HepG2 (cell line): ENCODE data around the gene PTPN18. TPM values are rescaled to one million over a fixed set of nuclear protein-coding genes. Genes with fewer than 3 reads are reported as not detected.

Experiments
- BORCS8-MEF2B ChIP-seq: sonication (generic); formaldehyde crosslinking; IDR thresholded peaks from 2 replicates; pipeline ENCODE4 v1.8.0; 2022; ENCODE audit warnings: mild to moderate bottlenecking, missing genetic modification reagents
- HNRNPK ChIP-seq: fragments of 200-400 bp; formaldehyde crosslinking; IDR thresholded peaks from 2 replicates; pipeline ENCODE4 v1.6.1; 2018; ENCODE audit warnings: low read length, low read depth, moderate library complexity, mild to moderate bottlenecking; ENCODE audit not compliant: poor library complexity, severe bottlenecking
- SMC3 ChIP-seq: IDR thresholded peaks from 2 replicates; pipeline ENCODE4 v1.6.1; 2011; ENCODE audit warnings: low read length, improper control_type of control experiment
- ZNF24 ChIP-seq: fragments of 450-650 bp; IDR thresholded peaks from 2 replicates; pipeline ENCODE4 v1.6.1; 2017; ENCODE audit warnings: antibody characterized with exemption, mild to moderate bottlenecking
- polyA plus RNA-seq, 8 experiments: library from polyadenylated mRNA; depleted of rRNA in 3 of 8; stranded (reverse) in 7 of 8; unstranded in 1 of 8; fragments of >200 nt; fragmentation: Illumina TruSeq in 4 of 8; extraction: Trizol in 4 of 8; gene quantifications; 2 replicates each; pipeline versions ENCODE4 v1.2.1 to v1.2.3, GENCODE V29; 2011 to 2016; ENCODE audit warnings: low read depth in 4 of 8, missing spikeins in 1 of 8, mixed read lengths in 1 of 8; ENCODE audit not compliant: insufficient read depth in 1 of 8
- total RNA-seq, 5 experiments: library from RNA; depleted of rRNA; stranded (reverse); fragments of >200 nt; fragmentation: Illumina TruSeq; extraction: Trizol; gene quantifications; 2 replicates each; pipeline ENCODE4 v1.2.3, GENCODE V29; 2016; ENCODE audit warnings: low read depth in 1 of 5
- TF ChIP-seq, protein P1 (sequence below), 2 experiments: sonication (generic) in 1 of 2; formaldehyde crosslinking in 1 of 2; IDR thresholded peaks; 2 replicates each; pipeline versions ENCODE4 v1.6.1 to v1.9.0; 2014 to 2022; ENCODE audit warnings: antibody characterized with exemption in 1 of 2, borderline replicate concordance in 1 of 2, inconsistent platforms in 1 of 2, low read depth in 1 of 2, missing genetic modification reagents in 1 of 2
- TF ChIP-seq, protein P2 (sequence below): sonication (generic); formaldehyde crosslinking; IDR thresholded peaks from 2 replicates; pipeline ENCODE4 v1.5.0; 2020; ENCODE audit warnings: mild to moderate bottlenecking, missing genetic modification reagents
- TF ChIP-seq, protein P3 (sequence below): sonication (generic); formaldehyde crosslinking; IDR thresholded peaks from 2 replicates; pipeline ENCODE4 v1.4.0; 2020; ENCODE audit warnings: missing genetic modification reagents
- TF ChIP-seq, protein P4 (sequence below): sonication (generic); formaldehyde crosslinking; IDR thresholded peaks from 2 replicates; pipeline ENCODE4 v1.4.0; 2020; ENCODE audit warnings: missing genetic modification reagents, mild to moderate bottlenecking, borderline replicate concordance

Gene PTPN18
- total and polyA plus RNA-seq, 2 of the 13 experiments (the other 11 are each of a cell fraction or from before 2014, with no cell fraction given) = 14.8 to 39.6 TPM

DNA sequence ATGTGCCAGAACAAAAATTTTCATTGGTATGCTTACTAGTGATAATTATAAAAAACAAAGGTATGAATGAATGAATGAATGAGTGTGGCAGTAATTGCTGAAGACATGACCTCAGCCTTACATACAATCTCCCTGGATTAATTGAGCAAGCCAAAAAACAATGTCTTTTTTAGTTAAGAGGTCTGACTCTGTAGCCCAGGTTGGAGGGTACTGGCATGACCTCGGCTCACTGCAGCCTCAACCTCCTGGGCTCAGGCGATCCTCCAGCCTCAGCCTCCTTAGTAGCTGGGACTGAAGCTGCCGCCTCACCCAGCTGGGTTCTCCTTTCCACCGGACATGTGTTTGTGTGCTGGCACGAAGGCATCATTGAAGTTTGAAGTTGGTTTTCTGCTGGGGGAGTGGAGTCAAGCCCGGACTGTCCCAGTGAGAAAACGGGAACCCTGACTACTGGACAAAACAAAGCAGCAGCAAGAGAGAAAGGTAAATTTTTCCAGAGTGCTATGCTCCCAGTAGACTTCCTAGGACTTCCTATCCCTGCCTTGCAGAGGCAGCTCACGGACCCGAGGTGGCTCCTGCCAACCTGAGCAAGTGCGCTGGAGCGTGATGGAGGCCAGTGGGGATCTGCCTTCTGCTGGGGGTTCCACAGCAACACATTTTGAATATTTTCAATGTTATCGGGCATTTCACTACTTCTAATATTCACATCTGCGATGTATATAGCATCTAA, 19.5 kb upstream of the PTPN18 start (continued):
- TF ChIP-seq, protein P1, sequence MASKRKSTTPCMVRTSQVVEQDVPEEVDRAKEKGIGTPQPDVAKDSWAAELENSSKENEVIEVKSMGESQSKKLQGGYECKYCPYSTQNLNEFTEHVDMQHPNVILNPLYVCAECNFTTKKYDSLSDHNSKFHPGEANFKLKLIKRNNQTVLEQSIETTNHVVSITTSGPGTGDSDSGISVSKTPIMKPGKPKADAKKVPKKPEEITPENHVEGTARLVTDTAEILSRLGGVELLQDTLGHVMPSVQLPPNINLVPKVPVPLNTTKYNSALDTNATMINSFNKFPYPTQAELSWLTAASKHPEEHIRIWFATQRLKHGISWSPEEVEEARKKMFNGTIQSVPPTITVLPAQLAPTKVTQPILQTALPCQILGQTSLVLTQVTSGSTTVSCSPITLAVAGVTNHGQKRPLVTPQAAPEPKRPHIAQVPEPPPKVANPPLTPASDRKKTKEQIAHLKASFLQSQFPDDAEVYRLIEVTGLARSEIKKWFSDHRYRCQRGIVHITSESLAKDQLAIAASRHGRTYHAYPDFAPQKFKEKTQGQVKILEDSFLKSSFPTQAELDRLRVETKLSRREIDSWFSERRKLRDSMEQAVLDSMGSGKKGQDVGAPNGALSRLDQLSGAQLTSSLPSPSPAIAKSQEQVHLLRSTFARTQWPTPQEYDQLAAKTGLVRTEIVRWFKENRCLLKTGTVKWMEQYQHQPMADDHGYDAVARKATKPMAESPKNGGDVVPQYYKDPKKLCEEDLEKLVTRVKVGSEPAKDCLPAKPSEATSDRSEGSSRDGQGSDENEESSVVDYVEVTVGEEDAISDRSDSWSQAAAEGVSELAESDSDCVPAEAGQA (IDR thresholded peaks at IDR 0.05; ENCODE audit: low read depth) = peak; percentile 55; the same call in 1 of the 2 replicates
- TF ChIP-seq, protein P1 (CRISPR knock-in tag; IDR thresholded peaks at IDR 0.05; ENCODE audit: borderline replicate concordance) = no peak
- TF ChIP-seq BORCS8-MEF2B (CRISPR knock-in tag) (peak; percentile 39; the same call in 1 of the 2 replicates), HNRNPK (no peak), ZNF24 (peak; percentile 81), SMC3 (no peak)
- TF ChIP-seq, protein P2, sequence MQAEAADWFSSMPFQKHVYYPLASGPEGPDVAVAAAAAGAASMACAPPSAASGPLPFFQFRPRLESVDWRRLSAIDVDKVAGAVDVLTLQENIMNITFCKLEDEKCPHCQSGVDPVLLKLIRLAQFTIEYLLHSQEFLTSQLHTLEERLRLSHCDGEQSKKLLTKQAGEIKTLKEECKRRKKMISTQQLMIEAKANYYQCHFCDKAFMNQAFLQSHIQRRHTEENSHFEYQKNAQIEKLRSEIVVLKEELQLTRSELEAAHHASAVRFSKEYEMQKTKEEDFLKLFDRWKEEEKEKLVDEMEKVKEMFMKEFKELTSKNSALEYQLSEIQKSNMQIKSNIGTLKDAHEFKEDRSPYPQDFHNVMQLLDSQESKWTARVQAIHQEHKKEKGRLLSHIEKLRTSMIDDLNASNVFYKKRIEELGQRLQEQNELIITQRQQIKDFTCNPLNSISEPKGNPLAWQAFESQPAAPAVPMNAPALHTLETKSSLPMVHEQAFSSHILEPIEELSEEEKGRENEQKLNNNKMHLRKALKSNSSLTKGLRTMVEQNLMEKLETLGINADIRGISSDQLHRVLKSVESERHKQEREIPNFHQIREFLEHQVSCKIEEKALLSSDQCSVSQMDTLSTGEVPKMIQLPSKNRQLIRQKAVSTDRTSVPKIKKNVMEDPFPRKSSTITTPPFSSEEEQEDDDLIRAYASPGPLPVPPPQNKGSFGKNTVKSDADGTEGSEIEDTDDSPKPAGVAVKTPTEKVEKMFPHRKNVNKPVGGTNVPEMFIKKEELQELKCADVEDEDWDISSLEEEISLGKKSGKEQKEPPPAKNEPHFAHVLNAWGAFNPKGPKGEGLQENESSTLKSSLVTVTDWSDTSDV (CRISPR knock-in tag) = no peak
- TF ChIP-seq, protein P3, sequence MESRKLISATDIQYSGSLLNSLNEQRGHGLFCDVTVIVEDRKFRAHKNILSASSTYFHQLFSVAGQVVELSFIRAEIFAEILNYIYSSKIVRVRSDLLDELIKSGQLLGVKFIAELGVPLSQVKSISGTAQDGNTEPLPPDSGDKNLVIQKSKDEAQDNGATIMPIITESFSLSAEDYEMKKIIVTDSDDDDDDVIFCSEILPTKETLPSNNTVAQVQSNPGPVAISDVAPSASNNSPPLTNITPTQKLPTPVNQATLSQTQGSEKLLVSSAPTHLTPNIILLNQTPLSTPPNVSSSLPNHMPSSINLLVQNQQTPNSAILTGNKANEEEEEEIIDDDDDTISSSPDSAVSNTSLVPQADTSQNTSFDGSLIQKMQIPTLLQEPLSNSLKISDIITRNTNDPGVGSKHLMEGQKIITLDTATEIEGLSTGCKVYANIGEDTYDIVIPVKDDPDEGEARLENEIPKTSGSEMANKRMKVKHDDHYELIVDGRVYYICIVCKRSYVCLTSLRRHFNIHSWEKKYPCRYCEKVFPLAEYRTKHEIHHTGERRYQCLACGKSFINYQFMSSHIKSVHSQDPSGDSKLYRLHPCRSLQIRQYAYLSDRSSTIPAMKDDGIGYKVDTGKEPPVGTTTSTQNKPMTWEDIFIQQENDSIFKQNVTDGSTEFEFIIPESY (CRISPR knock-in tag) = peak; percentile 65; the same call in 1 of the 2 replicates
- TF ChIP-seq, protein P4, sequence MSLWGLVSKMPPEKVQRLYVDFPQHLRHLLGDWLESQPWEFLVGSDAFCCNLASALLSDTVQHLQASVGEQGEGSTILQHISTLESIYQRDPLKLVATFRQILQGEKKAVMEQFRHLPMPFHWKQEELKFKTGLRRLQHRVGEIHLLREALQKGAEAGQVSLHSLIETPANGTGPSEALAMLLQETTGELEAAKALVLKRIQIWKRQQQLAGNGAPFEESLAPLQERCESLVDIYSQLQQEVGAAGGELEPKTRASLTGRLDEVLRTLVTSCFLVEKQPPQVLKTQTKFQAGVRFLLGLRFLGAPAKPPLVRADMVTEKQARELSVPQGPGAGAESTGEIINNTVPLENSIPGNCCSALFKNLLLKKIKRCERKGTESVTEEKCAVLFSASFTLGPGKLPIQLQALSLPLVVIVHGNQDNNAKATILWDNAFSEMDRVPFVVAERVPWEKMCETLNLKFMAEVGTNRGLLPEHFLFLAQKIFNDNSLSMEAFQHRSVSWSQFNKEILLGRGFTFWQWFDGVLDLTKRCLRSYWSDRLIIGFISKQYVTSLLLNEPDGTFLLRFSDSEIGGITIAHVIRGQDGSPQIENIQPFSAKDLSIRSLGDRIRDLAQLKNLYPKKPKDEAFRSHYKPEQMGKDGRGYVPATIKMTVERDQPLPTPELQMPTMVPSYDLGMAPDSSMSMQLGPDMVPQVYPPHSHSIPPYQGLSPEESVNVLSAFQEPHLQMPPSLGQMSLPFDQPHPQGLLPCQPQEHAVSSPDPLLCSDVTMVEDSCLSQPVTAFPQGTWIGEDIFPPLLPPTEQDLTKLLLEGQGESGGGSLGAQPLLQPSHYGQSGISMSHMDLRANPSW (CRISPR knock-in tag) = 0 out of 2 replicates have a peak, but pooled peaks have one; percentile 8
